Measurements from ENCODE around the gene HSD17B2. TPM values are rescaled to one million over a fixed set of nuclear protein-coding genes. Genes with fewer than 3 reads are reported as not detected.

Gene HSD17B2
- total and polyA plus RNA-seq, 8 donors: 0.11 to 0.86 (median 0.37) TPM

DNA sequence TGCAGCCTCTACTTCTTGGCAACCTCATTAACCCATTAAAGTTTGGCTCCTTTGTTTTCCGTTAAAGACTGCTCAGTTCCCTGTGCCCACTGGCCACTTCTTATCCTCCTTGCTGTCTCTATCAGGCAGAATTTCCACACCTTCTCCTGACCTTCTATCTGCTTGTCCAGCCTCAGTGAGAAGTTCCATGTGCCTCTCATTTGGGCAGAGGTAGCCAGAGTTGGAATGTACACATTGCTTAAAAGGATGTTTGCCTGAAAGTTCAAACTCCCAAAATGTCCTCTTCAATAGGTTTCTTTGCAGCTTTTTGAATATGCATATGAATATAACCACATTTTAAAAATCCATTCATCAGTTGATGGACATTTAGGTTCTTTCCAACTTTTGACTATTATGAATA lies 47.0 kb downstream of the HSD17B2 start:
- intact Hi-C loops (cut with DNase I): no loop called here
- no peak for TF ChIP-seq CTCF (IDR thresholded peaks at IDR 0.05)
- Histone ChIP-seq H3K4me1 (no peaks in the 10 kb centered on the region), H3K9me3 (peaks cover 0 to 6% of the 10 kb centered on the region in 2 donors), H3K4me3 (no peak overlapping the region), H3K27ac (no peak overlapping the region), H3K27me3 (no peaks in the 10 kb centered on the region), H3K36me3 (no peaks in the 10 kb centered on the region)
- DNase-seq (no peak), ATAC-seq (no peak)

DNA sequence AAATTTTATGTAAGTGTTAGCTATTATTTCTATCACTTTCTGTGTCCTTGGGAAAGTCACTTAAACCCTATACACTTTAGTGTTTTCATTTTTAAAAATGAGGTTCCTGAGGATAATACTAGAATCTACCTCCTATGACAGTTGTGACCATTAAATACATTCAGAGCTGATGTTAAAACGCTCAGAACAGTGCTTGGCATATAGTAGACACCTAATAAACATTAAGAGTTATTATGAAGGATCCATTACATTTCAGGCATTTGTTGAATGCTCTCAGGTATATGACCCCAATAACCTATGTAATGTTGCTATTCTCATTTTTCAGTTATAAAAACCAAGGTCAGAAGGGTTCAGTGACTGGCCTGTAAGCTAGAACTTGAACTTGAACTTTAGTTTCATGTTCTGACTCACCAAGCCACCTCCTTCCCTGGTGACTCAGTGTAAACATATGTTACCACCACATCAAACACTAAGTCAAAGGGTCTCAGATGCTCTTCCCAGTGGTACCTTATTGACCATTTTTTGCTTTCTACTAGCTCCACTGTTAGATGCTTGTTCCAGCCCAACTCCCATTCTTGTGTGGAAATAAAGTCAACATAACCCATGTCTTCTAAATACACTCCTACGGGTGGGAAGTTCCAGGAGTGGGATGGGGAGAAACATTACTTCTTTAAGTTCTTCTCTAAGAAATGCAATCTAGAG lies 47.6 kb downstream of the HSD17B2 start:
- intact Hi-C loops (cut with DNase I): no loop called here
- Histone ChIP-seq H3K9me3 (peaks cover 0 to 2% of the 10 kb centered on the region in 2 donors), H3K4me1 (no peaks in the 10 kb centered on the region), H3K27ac (no peak overlapping the region), H3K4me3 (no peak overlapping the region), H3K36me3 (no peaks in the 10 kb centered on the region), H3K27me3 (no peaks in the 10 kb centered on the region)
- TF ChIP-seq CTCF (IDR thresholded peaks at IDR 0.05): no peak
- DNase-seq (no peak), ATAC-seq (no peak)

DNA sequence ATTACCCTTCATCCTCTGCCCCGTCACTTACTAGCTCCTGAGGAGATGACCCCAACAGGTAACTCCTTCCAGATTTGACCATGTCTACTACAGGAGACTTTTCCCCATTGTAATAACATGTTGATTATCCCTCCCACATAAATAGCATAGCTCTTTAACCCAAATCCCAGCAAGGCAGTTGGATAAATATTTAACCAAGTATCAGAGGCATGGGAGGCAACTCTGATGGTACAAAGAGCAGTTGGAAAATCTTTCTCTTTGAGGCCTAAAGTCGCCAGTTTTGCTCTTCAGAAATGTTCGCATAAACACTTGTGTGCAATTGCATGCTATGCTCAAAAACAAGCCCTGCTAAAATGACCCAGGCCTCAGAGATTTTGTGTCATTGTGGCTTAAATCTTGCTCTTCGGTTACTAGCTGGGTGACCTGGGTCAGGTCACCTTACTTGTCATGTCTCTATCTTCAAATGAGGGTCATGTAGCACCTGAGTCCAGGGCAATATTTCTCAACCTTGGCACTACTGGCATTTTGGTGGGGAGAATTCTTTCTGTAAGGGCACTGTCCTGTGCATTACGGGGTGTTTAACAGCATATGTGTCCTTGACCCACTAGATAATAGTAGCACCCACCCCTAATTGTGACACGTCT lies 48.8 kb downstream of the HSD17B2 start:
- ATAC-seq (no peak), DNase-seq (no peak)
- intact Hi-C loops (cut with DNase I): no loop called here
- Histone ChIP-seq H3K27me3 (no peaks in the 10 kb centered on the region), H3K27ac (no peak overlapping the region), H3K4me1 (no peaks in the 10 kb centered on the region), H3K4me3 (no peak overlapping the region), H3K9me3 (no peaks in the 10 kb centered on the region), H3K36me3 (no peaks in the 10 kb centered on the region)
- TF ChIP-seq CTCF (IDR thresholded peaks at IDR 0.05): no peak

GRCh38 chr16:82085011-82085779 lies 50.1 kb downstream of the HSD17B2 start:
- Histone ChIP-seq H3K4me3 (no peak overlapping the region), H3K4me1 (no peaks in the 10 kb centered on the region), H3K9me3 (no peaks in the 10 kb centered on the region), H3K27me3 (no peaks in the 10 kb centered on the region), H3K36me3 (no peaks in the 10 kb centered on the region), H3K27ac (no peak overlapping the region)
- intact Hi-C loops (cut with DNase I): no loop called here
- no peak for TF ChIP-seq CTCF (IDR thresholded peaks at IDR 0.05)
- ATAC-seq (no peak), DNase-seq (no peak)

- no peaks in the 10 kb centered on the region for H3K27me3 ChIP-seq
- no peak for TF ChIP-seq CTCF (IDR thresholded peaks at IDR 0.05)
Observed at GRCh38 chr16:82088483-82088882, 53.4 kb downstream of the HSD17B2 start.

More at GRCh38 chr16:82088483-82088882, 53.4 kb downstream of the HSD17B2 start:
- no peaks in the 10 kb centered on the region for H3K36me3 ChIP-seq
- DNase-seq (no peak), ATAC-seq (no peak)
- H3K4me1 ChIP-seq: no peaks in the 10 kb centered on the region
- intact Hi-C loops (cut with DNase I): no loop called here
- H3K27ac ChIP-seq: no peak overlapping the region
- H3K9me3 ChIP-seq: no peaks in the 10 kb centered on the region
- no peak overlapping the region for H3K4me3 ChIP-seq

Data from left lung (tissue), 10 donors.